Stimulated activated CD8-positive, alpha-beta memory T cell treated with anti-CD3 and anti-CD28 coated beads, Interleukin-4, amount 100 ng/mL, for 1 hour (primary cell): Measurements from ENCODE around the gene HSPA6.
"Not testable (repeated sequence)": the region's sequence is repeated elsewhere in the genome, so short reads cannot be mapped to it uniquely, and the experiment has no call there.

Experiments
- DNase-seq, 2 donors: peaks; one replicate each; pipeline ENCODE4 v3.0.0-alpha.2; 2020; ENCODE audit warnings: low read depth in 2 of 2, low spot score in 1 of 2

Gene HSPA6

GRCh38 chr1:161502641-161503393 is 21.5 kb upstream of the HSPA6 start:
- no peak for DNase-seq

- no peak for DNase-seq
Observed at GRCh38 chr1:161503394-161503748, 21.0 kb upstream of the HSPA6 start.

- no peak for DNase-seq
Observed at GRCh38 chr1:161505686-161506085, 18.7 kb upstream of the HSPA6 start.

GRCh38 chr1:161506336-161507223 is 17.8 kb upstream of the HSPA6 start:
- no peak for DNase-seq

- DNase-seq = no peak
Observed at GRCh38 chr1:161510477-161510876, 13.9 kb upstream of the HSPA6 start.

GRCh38 chr1:161511018-161511755 is 13.2 kb upstream of the HSPA6 start:
- DNase-seq = no peak

- DNase-seq = no peak
Observed at GRCh38 chr1:161511756-161512060, 12.6 kb upstream of the HSPA6 start.

GRCh38 chr1:161512636-161513447 is 11.5 kb upstream of the HSPA6 start:
- not testable (repeated sequence) for DNase-seq

- not testable (repeated sequence) for DNase-seq
Observed at GRCh38 chr1:161513448-161513780, 10.9 kb upstream of the HSPA6 start.

GRCh38 chr1:161513953-161514352 is 10.4 kb upstream of the HSPA6 start:
- not testable (repeated sequence) for DNase-seq

GRCh38 chr1:161523041-161523816 is 1.1 kb upstream of the HSPA6 start:
- DNase-seq = not testable (repeated sequence)

- DNase-seq = not testable (repeated sequence)
Observed at GRCh38 chr1:161524742-161525291, 477 bp downstream of the HSPA6 start.

GRCh38 chr1:161525321-161525720 is 981 bp downstream of the HSPA6 start:
- DNase-seq = not testable (repeated sequence)

- DNase-seq = not testable (repeated sequence)
Observed at GRCh38 chr1:161525918-161526317, 1.6 kb downstream of the HSPA6 start.

- DNase-seq = not testable (repeated sequence)
Observed at GRCh38 chr1:161528550-161528949, 4.2 kb downstream of the HSPA6 start.

- not testable (repeated sequence) for DNase-seq
Observed at GRCh38 chr1:161529463-161530104, 5.2 kb downstream of the HSPA6 start.

GRCh38 chr1:161530158-161530557 is 5.8 kb downstream of the HSPA6 start:
- peak in 1 of 2 donors; percentile 54 for DNase-seq

GRCh38 chr1:161530671-161531641 is 6.6 kb downstream of the HSPA6 start:
- DNase-seq = peak; percentile 67 to 90
